Gastrocnemius medialis (tissue), 4 donors: Measurements from ENCODE around the gene NFIA.

Experiments used
- POLR2A ChIP-seq, 2 donors: fragments of 450-650 bp; IDR thresholded peaks; one replicate each; pipeline ENCODE4 v1.6.1; 2017; ENCODE audit warnings: antibody characterized with exemption in 2 of 2, mild to moderate bottlenecking in 2 of 2, moderate library complexity in 2 of 2
- TF ChIP-seq, protein P1 (sequence below), 5 experiments: fragments of 450-650 bp in 3 of 5; fragments of 200-600 bp in 2 of 5; sonication (generic) in 2 of 5; IDR thresholded peaks in 4 of 5; conservative IDR thresholded peaks in 1 of 5; 1 replicate in 4 of 5; 2 replicates in 1 of 5; pipeline ENCODE4 v1.5.1; 2016 to 2019; ENCODE audit warnings: antibody characterized with exemption in 5 of 5, mild to moderate bottlenecking in 3 of 5, moderate library complexity in 3 of 5

DNA sequence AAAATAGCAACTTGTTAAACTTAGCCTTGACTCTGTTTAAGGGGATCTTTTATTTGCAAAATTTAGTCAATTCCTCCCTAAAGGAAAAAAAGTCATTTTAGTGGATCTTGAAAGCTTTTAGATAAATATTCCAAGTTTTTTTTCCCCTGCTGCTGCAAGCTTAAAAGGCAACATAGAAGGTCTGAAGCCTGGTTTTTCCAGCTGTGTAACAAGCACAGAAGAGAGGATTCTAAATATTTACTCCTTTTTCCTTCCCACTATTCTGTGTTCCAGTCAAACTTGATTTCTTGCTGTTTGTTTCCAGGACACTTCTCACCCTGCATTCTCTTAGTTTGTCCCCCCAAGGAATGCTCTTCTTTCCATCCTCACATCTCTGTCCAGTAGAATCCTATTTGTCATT, 86.7 kb downstream of the NFIA start:
- TF ChIP-seq POLR2A (IDR thresholded peaks at IDR 0.05), result no peak
- TF ChIP-seq, protein P1, sequence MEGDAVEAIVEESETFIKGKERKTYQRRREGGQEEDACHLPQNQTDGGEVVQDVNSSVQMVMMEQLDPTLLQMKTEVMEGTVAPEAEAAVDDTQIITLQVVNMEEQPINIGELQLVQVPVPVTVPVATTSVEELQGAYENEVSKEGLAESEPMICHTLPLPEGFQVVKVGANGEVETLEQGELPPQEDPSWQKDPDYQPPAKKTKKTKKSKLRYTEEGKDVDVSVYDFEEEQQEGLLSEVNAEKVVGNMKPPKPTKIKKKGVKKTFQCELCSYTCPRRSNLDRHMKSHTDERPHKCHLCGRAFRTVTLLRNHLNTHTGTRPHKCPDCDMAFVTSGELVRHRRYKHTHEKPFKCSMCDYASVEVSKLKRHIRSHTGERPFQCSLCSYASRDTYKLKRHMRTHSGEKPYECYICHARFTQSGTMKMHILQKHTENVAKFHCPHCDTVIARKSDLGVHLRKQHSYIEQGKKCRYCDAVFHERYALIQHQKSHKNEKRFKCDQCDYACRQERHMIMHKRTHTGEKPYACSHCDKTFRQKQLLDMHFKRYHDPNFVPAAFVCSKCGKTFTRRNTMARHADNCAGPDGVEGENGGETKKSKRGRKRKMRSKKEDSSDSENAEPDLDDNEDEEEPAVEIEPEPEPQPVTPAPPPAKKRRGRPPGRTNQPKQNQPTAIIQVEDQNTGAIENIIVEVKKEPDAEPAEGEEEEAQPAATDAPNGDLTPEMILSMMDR (IDR thresholded peaks at IDR 0.05 in 4 of 5, conservative IDR thresholded peaks at IDR 0.05 in 1 of 5), result no peak
